IPS-20b (cell line): ENCODE results near the gene SPNS2.
"Not testable (repeated sequence)": the region's sequence is repeated elsewhere in the genome, so short reads cannot be mapped to it uniquely, and the experiment has no call there.

Source experiments
- H3K27ac ChIP-seq: one replicate; pipeline ENCODE4 v1.5.1; 2013; ENCODE audit warnings: low read length
- H3K27me3 ChIP-seq: 2 replicates; pipeline ENCODE4 v1.6.1; 2013; ENCODE audit warnings: mild to moderate bottlenecking, low read length, inconsistent platforms; ENCODE audit not compliant: insufficient read depth
- H3K36me3 ChIP-seq: 2 replicates; pipeline ENCODE4 v1.6.1; 2013; ENCODE audit warnings: low read depth, mild to moderate bottlenecking, inconsistent platforms, low read length, moderate library complexity; ENCODE audit not compliant: insufficient read depth
- H3K4me1 ChIP-seq: 2 replicates; pipeline ENCODE4 v1.6.1; 2013; ENCODE audit warnings: mild to moderate bottlenecking, control low read depth, inconsistent platforms, low read length, moderate library complexity; ENCODE audit not compliant: insufficient read depth
- H3K4me3 ChIP-seq: 2 replicates; pipeline ENCODE4 v1.5.1; 2013; ENCODE audit warnings: mild to moderate bottlenecking, low read length, inconsistent platforms
- H3K9ac ChIP-seq: 2 replicates; pipeline ENCODE4 v1.6.1; 2013; ENCODE audit warnings: low read depth, mild to moderate bottlenecking, inconsistent platforms, low read length, moderate library complexity
- H3K9me3 ChIP-seq: 2 replicates; pipeline ENCODE4 v1.6.1; 2013; ENCODE audit warnings: mild to moderate bottlenecking, low read depth, low read length, inconsistent platforms; ENCODE audit not compliant: insufficient read depth

The SPNS2 gene

GRCh38 chr17:4576729-4577322, 78.1 kb downstream of the SPNS2 start:
- Histone ChIP-seq H3K27me3 (no peaks in the 10 kb centered on the region; the same call in 1 of the 2 replicates), H3K27ac (no peak overlapping the region), H3K9me3 (no peaks in the 10 kb centered on the region), H3K9ac (peak overlapping the region; percentile 48), H3K4me3 (peak overlapping the region; percentile 26; the same call in 1 of the 2 replicates), H3K36me3 (no peaks in the 10 kb centered on the region), H3K4me1 (peaks cover 12% of the 10 kb centered on the region; the same call in 1 of the 2 replicates)

GRCh38 chr17:4577386-4577993, 78.8 kb downstream of the SPNS2 start:
- H3K4me3 ChIP-seq = no peak overlapping the region; the same call in 1 of the 2 replicates
- peaks cover 3% of the 10 kb centered on the region for H3K27me3 ChIP-seq
- no peaks in the 10 kb centered on the region for H3K9me3 ChIP-seq
- H3K9ac ChIP-seq = peak overlapping the region; percentile 48
- no peak overlapping the region for H3K27ac ChIP-seq
- peaks cover 12% of the 10 kb centered on the region; the same call in 1 of the 2 replicates for H3K4me1 ChIP-seq
- no peaks in the 10 kb centered on the region for H3K36me3 ChIP-seq

- not testable (repeated sequence) for H3K9me3 ChIP-seq, H3K27ac ChIP-seq, H3K4me3 ChIP-seq, H3K36me3 ChIP-seq, H3K9ac ChIP-seq
- H3K4me1 ChIP-seq = peaks cover 12% of the 10 kb centered on the region; the same call in 1 of the 2 replicates
- peaks cover 12% of the 10 kb centered on the region for H3K27me3 ChIP-seq
Observed at GRCh38 chr17:4578349-4578748, 79.7 kb downstream of the SPNS2 start.

GRCh38 chr17:4579678-4580077, 81.0 kb downstream of the SPNS2 start:
- Histone ChIP-seq H3K4me1 (peaks cover 15% of the 10 kb centered on the region; the same call in 1 of the 2 replicates), H3K9ac (no peak overlapping the region), H3K27me3 (peaks cover 25% of the 10 kb centered on the region), H3K9me3 (no peaks in the 10 kb centered on the region), H3K36me3 (no peaks in the 10 kb centered on the region), H3K4me3 (no peak overlapping the region), H3K27ac (no peak overlapping the region)

GRCh38 chr17:4580291-4580690, 81.6 kb downstream of the SPNS2 start:
- Histone ChIP-seq H3K27me3 (peaks cover 31% of the 10 kb centered on the region), H3K9me3 (no peaks in the 10 kb centered on the region), H3K4me3 (no peak overlapping the region), H3K9ac (no peak overlapping the region), H3K36me3 (no peaks in the 10 kb centered on the region), H3K4me1 (peaks cover 15% of the 10 kb centered on the region; the same call in 1 of the 2 replicates), H3K27ac (no peak overlapping the region)

GRCh38 chr17:4582101-4582501, 83.4 kb downstream of the SPNS2 start:
- Histone ChIP-seq H3K9me3 (no peaks in the 10 kb centered on the region), H3K27ac (no peak overlapping the region)

GRCh38 chr17:4582691-4583090, 84.0 kb downstream of the SPNS2 start:
- Histone ChIP-seq H3K9ac (no peak overlapping the region), H3K27me3 (peaks cover 55% of the 10 kb centered on the region), H3K9me3 (no peaks in the 10 kb centered on the region), H3K4me3 (no peak overlapping the region), H3K27ac (no peak overlapping the region), H3K36me3 (no peaks in the 10 kb centered on the region), H3K4me1 (peaks cover 3% of the 10 kb centered on the region; the same call in 1 of the 2 replicates)

More at GRCh38 chr17:4582101-4582501, 83.4 kb downstream of the SPNS2 start:
- H3K4me3 ChIP-seq = no peak overlapping the region
- H3K9ac ChIP-seq = no peak overlapping the region
- peaks cover 5% of the 10 kb centered on the region; the same call in 1 of the 2 replicates for H3K4me1 ChIP-seq
- no peaks in the 10 kb centered on the region for H3K36me3 ChIP-seq
- H3K27me3 ChIP-seq = peaks cover 49% of the 10 kb centered on the region

GRCh38 chr17:4583206-4583605, 84.5 kb downstream of the SPNS2 start:
- no peaks in the 10 kb centered on the region for H3K36me3 ChIP-seq
- no peak overlapping the region for H3K27ac ChIP-seq
- no peak overlapping the region; the same call in 1 of the 2 replicates for H3K4me3 ChIP-seq
- H3K9me3 ChIP-seq = no peaks in the 10 kb centered on the region
- H3K27me3 ChIP-seq = peaks cover 55% of the 10 kb centered on the region
- peaks cover 3% of the 10 kb centered on the region; the same call in 1 of the 2 replicates for H3K4me1 ChIP-seq
- H3K9ac ChIP-seq = no peak overlapping the region

DNA sequence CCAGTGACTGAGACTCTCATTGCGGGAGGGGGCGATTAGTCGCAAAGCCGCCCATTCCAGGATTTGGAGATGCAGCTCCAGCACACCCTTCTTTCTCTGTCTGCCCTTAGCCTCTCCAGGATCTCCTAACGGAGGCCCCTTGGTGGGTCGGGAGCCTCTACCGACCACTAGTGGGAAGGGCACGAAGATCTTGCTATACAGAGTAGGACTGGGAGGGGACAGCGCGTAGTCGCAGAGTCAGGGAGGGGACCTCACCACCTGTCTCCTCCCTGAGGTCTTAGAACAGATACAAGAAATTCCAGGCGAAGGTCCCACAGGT, 85.1 kb downstream of the SPNS2 start:
- H3K27ac ChIP-seq = no peak overlapping the region
- peaks cover 55% of the 10 kb centered on the region for H3K27me3 ChIP-seq
- peak overlapping the region; percentile 66 for H3K4me3 ChIP-seq
- no peaks in the 10 kb centered on the region for H3K9me3 ChIP-seq
- H3K36me3 ChIP-seq = no peaks in the 10 kb centered on the region
- H3K4me1 ChIP-seq = peaks cover 3% of the 10 kb centered on the region; the same call in 1 of the 2 replicates
- H3K9ac ChIP-seq = no peak overlapping the region

GRCh38 chr17:4584101-4584916, 85.6 kb downstream of the SPNS2 start, which contains the start of gene SMTNL2:
Gene SMTNL2 (plus strand): TSS chr17:4584529. CDS start chr17:4584606, 77 bp downstream.
- H3K27me3 ChIP-seq = peaks cover 55% of the 10 kb centered on the region
- no peak within 1 kb of the TSS for H3K27ac ChIP-seq
- no peak within 1 kb of the TSS for H3K9ac ChIP-seq
- H3K36me3 ChIP-seq = no peaks in the 10 kb centered on the region
- peak within 1 kb of the TSS; percentile 66 for H3K4me3 ChIP-seq
- peaks cover 3% of the 10 kb centered on the region; the same call in 1 of the 2 replicates for H3K4me1 ChIP-seq
- no peaks in the 10 kb centered on the region for H3K9me3 ChIP-seq

- peak overlapping the region; percentile 66; the same call in 1 of the 2 replicates for H3K4me3 ChIP-seq
Observed at GRCh38 chr17:4584917-4585637, 86.4 kb downstream of the SPNS2 start.

More at GRCh38 chr17:4584917-4585637, 86.4 kb downstream of the SPNS2 start:
- H3K9me3 ChIP-seq = no peaks in the 10 kb centered on the region
- H3K36me3 ChIP-seq = no peaks in the 10 kb centered on the region
- peaks cover 55% of the 10 kb centered on the region for H3K27me3 ChIP-seq
- peaks cover 3% of the 10 kb centered on the region; the same call in 1 of the 2 replicates for H3K4me1 ChIP-seq
- H3K27ac ChIP-seq = no peak overlapping the region
- no peak overlapping the region for H3K9ac ChIP-seq
